ENCODE measurements around the gene SALL3. TPM values are rescaled to one million over a fixed set of nuclear protein-coding genes. Genes with fewer than 3 reads are reported as not detected.

Gene SALL3
- total and polyA plus RNA-seq, 2 experiments from 2014 or later = 16.9 to 39.8 TPM

GRCh38 chr18:78991446-78991845 lies 11.8 kb downstream of the SALL3 start (continued):
- TF ChIP-seq ETS1 (IDR thresholded peaks at IDR 0.05) (no peak), ZNF114 (CRISPR knock-in tag; IDR thresholded peaks at IDR 0.05) (no peak), CTCF (conservative IDR thresholded peaks at IDR 0.05; ENCODE audit: low read depth in 2 of 2) (no peak), JUNB (IDR thresholded peaks at IDR 0.05; ENCODE audit: unreplicated experiment) (no peak), ZNF331 (CRISPR knock-in tag; IDR thresholded peaks at IDR 0.05; ENCODE audit: low read depth) (no peak), EZH2 (IDR thresholded peaks at IDR 0.05; ENCODE audit: low read depth, unreplicated experiment) (no peak), POLR2AphosphoS5 (IDR thresholded peaks at IDR 0.05; ENCODE audit: low read depth) (no peak), CREB1 (CRISPR knock-in tag; IDR thresholded peaks at IDR 0.05; ENCODE audit: low read depth) (no peak), EZH2phosphoT487 (IDR thresholded peaks at IDR 0.05; ENCODE audit: unreplicated experiment) (no peak), NANOG (IDR thresholded peaks at IDR 0.05; ENCODE audit: borderline replicate concordance) (no peak)

GRCh38 chr18:78992041-78993011 lies 12.7 kb downstream of the SALL3 start:
- Histone ChIP-seq H3F3A (replicated peaks; ENCODE audit: low read depth) (no peaks in the 10 kb centered on the region), H3K4me3 (peak overlapping the region; percentile 55), H3K79me2 (replicated peaks; ENCODE audit: insufficient read depth) (peaks cover 44% of the 10 kb centered on the region), H3K36me3 (ENCODE audit: insufficient read depth) (peaks cover 8% of the 10 kb centered on the region), H3K27me3 (ENCODE audit: insufficient read depth) (peaks cover 21% of the 10 kb centered on the region), H3K4me2 (peak overlapping the region; percentile 77), H3K4me1 (ENCODE audit: insufficient read depth) (peaks cover 44% of the 10 kb centered on the region), H2AFZ (no peak overlapping the region), H3K27ac (ENCODE audit: low read depth) (no peak overlapping the region), H4K20me1 (replicated peaks; ENCODE audit: insufficient read depth) (peaks cover 3% of the 10 kb centered on the region; the same call in 1 of the 2 replicates), H3K9me2 (ENCODE audit: insufficient read depth) (no peaks in the 10 kb centered on the region)
- Mint-ChIP-seq H3K4me3 (peak overlapping the region; percentile 79), H3K27ac (no peak overlapping the region), H3K36me3 (ENCODE audit: low read depth) (peaks cover 32% of the 10 kb centered on the region), H3K9me3 (no peaks in the 10 kb centered on the region; the same call in 2 of the 3 replicates), H3K27me3 (ENCODE audit: insufficient read depth, low read depth, poor library complexity) (peaks cover 35% of the 10 kb centered on the region), H3K4me1 (peaks cover 36% of the 10 kb centered on the region)
- DNase-seq (ENCODE audit: low spot score) = peak; percentile 55
- ATAC-seq = peak; percentile 67
- TF ChIP-seq POLR2AphosphoS5 (IDR thresholded peaks at IDR 0.05; ENCODE audit: low read depth) (no peak), CTCF (conservative IDR thresholded peaks at IDR 0.05; ENCODE audit: low read depth in 2 of 2) (no peak; a peak in 1 of 4 replicates), EZH2phosphoT487 (IDR thresholded peaks at IDR 0.05; ENCODE audit: unreplicated experiment) (no peak), REST (IDR thresholded peaks at IDR 0.05; ENCODE audit: unreplicated experiment) (no peak), NANOG (IDR thresholded peaks at IDR 0.05; ENCODE audit: borderline replicate concordance) (no peak)

Data from GM23338 (cell line).